Trophoblast cell (in vitro differentiated cells and primary cell): ENCODE results near the gene COX7A2L.

Experiments
- DNase-seq, 2 donors: peaks; one replicate each; pipeline ENCODE4 v3.0.0-alpha.2; 2016
- H2AFZ ChIP-seq: 2 replicates; pipeline ENCODE4 v1.6.1; 2013; ENCODE audit warnings: low read length, moderate library complexity, mild to moderate bottlenecking; ENCODE audit not compliant: insufficient read depth, poor library complexity
- H2AK5ac ChIP-seq: 2 replicates; pipeline ENCODE4 v1.6.1; 2013; ENCODE audit warnings: mild to moderate bottlenecking, low read length
- H2BK120ac ChIP-seq: 2 replicates; pipeline ENCODE4 v1.6.1; 2013; ENCODE audit warnings: low read length, mild to moderate bottlenecking, moderate library complexity; ENCODE audit not compliant: insufficient read depth, poor library complexity
- H2BK12ac ChIP-seq: 2 replicates; pipeline ENCODE4 v1.6.1; 2013; ENCODE audit warnings: mild to moderate bottlenecking, low read length, moderate library complexity
- H2BK5ac ChIP-seq: 2 replicates; pipeline ENCODE4 v1.6.1; 2013; ENCODE audit warnings: low read length, low read depth, moderate library complexity, mild to moderate bottlenecking; ENCODE audit not compliant: poor library complexity
- H3K14ac ChIP-seq: 2 replicates; pipeline ENCODE4 v1.6.1; 2013; ENCODE audit warnings: mild to moderate bottlenecking, low read length
- H3K18ac ChIP-seq: 2 replicates; pipeline ENCODE4 v1.6.1; 2013; ENCODE audit warnings: mild to moderate bottlenecking, low read length
- H3K23ac ChIP-seq: 2 replicates; pipeline ENCODE4 v1.6.1; 2013; ENCODE audit warnings: low read length
- H3K27ac ChIP-seq: 2 replicates; pipeline ENCODE4 v1.5.1; 2013; ENCODE audit warnings: low read depth, mild to moderate bottlenecking, inconsistent platforms, low read length, moderate library complexity
- H3K27me3 ChIP-seq: 2 replicates; pipeline ENCODE4 v1.6.1; 2013; ENCODE audit warnings: inconsistent platforms, mild to moderate bottlenecking, low read length, moderate library complexity; ENCODE audit not compliant: insufficient read depth
- H3K36me3 ChIP-seq, 2 experiments: 1 replicate in 1 of 2; 2 replicates in 1 of 2; pipeline ENCODE4 v1.6.1; 2013; ENCODE audit warnings: low read length in 2 of 2, mild to moderate bottlenecking in 2 of 2, moderate library complexity in 1 of 2; ENCODE audit not compliant: insufficient read depth in 2 of 2, control insufficient read depth in 1 of 2
- H3K4ac ChIP-seq: 2 replicates; pipeline ENCODE4 v1.6.1; 2013; ENCODE audit warnings: low read depth, mild to moderate bottlenecking, low read length, moderate library complexity
- H3K4me1 ChIP-seq, 2 experiments: 1 replicate in 1 of 2; 2 replicates in 1 of 2; pipeline ENCODE4 v1.6.1; 2013; ENCODE audit warnings: low read length in 2 of 2, mild to moderate bottlenecking in 2 of 2, moderate library complexity in 1 of 2; ENCODE audit not compliant: insufficient read depth in 2 of 2, control insufficient read depth in 1 of 2
- H3K4me2 ChIP-seq: 2 replicates; pipeline ENCODE4 v1.6.1; 2013; ENCODE audit warnings: inconsistent platforms, mild to moderate bottlenecking, low read length, moderate library complexity
- H3K4me3 ChIP-seq: 2 replicates; pipeline ENCODE4 v1.5.1; 2013; ENCODE audit warnings: mild to moderate bottlenecking, low read depth, low read length, inconsistent platforms
- H3K79me1 ChIP-seq: one replicate; pipeline ENCODE4 v1.6.1; 2013; ENCODE audit warnings: low read length
- H3K79me2 ChIP-seq: 2 replicates; pipeline ENCODE4 v1.6.1; 2013; ENCODE audit warnings: low read length, mild to moderate bottlenecking; ENCODE audit not compliant: control insufficient read depth, insufficient read depth, poor library complexity
- H3K9ac ChIP-seq: 2 replicates; pipeline ENCODE4 v1.6.1; 2013; ENCODE audit warnings: mild to moderate bottlenecking, low read length
- H3K9me3 ChIP-seq: 2 replicates; pipeline ENCODE4 v1.6.1; 2013; ENCODE audit warnings: low read depth, mild to moderate bottlenecking, control low read depth, inconsistent platforms, low read length; ENCODE audit not compliant: insufficient read depth
- H4K12ac ChIP-seq: 2 replicates; pipeline ENCODE4 v1.6.1; 2013; ENCODE audit warnings: low read depth, mild to moderate bottlenecking, low read length, moderate library complexity
- H4K8ac ChIP-seq: 2 replicates; pipeline ENCODE4 v1.6.1; 2013; ENCODE audit warnings: low read depth, mild to moderate bottlenecking, low read length, moderate library complexity
- H4K91ac ChIP-seq: one replicate; pipeline ENCODE4 v1.6.1; 2013; ENCODE audit warnings: low read depth, mild to moderate bottlenecking, low read length, moderate library complexity
- WGBS: extraction: QIAGEN DNeasy Blood & Tissue Kit; methylation state at CpG from one replicate; pipeline ENCODE4 v1.1.7; 2013; ENCODE audit warnings: missing lambda C conversion rate; ENCODE audit not compliant: insufficient read length, insufficient coverage; ENCODE audit errors: extremely low coverage; 5-methylcytosine and 5-hydroxymethylcytosine counted together

COX7A2L gene

DNA sequence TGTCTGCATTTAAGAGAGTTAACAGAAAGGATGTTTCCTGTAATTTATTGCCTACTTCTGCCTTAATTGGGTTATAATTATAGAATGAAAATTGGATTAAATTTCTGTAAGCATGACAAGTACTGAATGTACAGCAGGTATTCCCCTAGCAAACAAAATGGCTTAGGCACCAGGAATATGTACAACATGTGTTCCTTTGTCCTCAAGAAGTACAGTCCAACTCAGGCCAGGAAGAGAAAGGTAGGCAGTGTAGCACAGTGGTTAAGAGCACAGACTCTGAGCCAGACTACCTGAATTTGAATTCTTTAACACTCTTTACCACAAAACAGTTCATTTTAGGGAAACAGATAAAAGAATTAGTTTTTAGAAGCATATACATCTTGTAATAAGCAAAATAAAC, 43.1 kb downstream of the COX7A2L start:
- no peak overlapping the region for H4K8ac ChIP-seq
- H3K4me3 ChIP-seq, result no peak overlapping the region
- H3K9ac ChIP-seq, result no peak overlapping the region
- no peak overlapping the region for H2BK5ac ChIP-seq
- no peak overlapping the region for H3K23ac ChIP-seq
- H2AFZ ChIP-seq, result no peak overlapping the region
- H2AK5ac ChIP-seq, result no peak overlapping the region
- no peaks in the 10 kb centered on the region for H3K79me2 ChIP-seq
- H3K14ac ChIP-seq, result no peak overlapping the region
- H3K36me3 ChIP-seq, result peaks cover 4 to 5% of the 10 kb centered on the region in 2 experiments
- H3K4me2 ChIP-seq, result no peak overlapping the region
- DNase-seq, result no peak
- H3K27me3 ChIP-seq, result no peaks in the 10 kb centered on the region
- no peak overlapping the region for H2BK12ac ChIP-seq
- H2BK120ac ChIP-seq, result no peak overlapping the region
- no peaks in the 10 kb centered on the region for H3K9me3 ChIP-seq
- H4K12ac ChIP-seq, result no peak overlapping the region
- no peaks in the 10 kb centered on the region for H3K4me1 ChIP-seq
- no peak overlapping the region for H3K27ac ChIP-seq
- H3K18ac ChIP-seq, result no peak overlapping the region
- H3K4ac ChIP-seq, result no peak overlapping the region
- H4K91ac ChIP-seq, result no peak overlapping the region
- no peaks in the 10 kb centered on the region for H3K79me1 ChIP-seq

DNA sequence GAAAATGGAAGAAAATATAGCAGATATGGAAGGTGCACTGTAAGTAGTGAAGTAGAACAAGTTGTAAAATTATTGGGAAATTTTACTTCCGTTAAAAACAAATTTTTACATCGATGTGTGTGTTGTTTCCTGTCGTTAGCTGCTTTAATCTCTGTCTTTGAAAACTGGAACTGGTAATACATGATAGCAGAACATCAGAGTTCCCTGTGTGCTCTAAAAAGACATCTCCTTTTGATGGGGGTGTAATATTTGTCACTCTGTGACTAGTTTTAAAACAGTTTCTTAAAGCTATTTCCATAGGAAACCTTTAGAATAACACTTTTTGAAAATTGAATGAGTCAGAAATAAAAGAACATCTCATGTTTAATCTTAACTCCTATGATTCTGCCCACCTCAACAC, 43.5 kb downstream of the COX7A2L start:
- Histone ChIP-seq H3K27ac (no peak overlapping the region), H3K79me1 (no peaks in the 10 kb centered on the region), H2BK120ac (no peak overlapping the region), H3K79me2 (no peaks in the 10 kb centered on the region), H3K4me1 (no peaks in the 10 kb centered on the region), H4K12ac (no peak overlapping the region), H3K14ac (no peak overlapping the region), H3K36me3 (peaks cover 4 to 5% of the 10 kb centered on the region in 2 experiments), H3K9ac (no peak overlapping the region), H3K18ac (no peak overlapping the region), H3K4me2 (no peak overlapping the region), H2AFZ (no peak overlapping the region), H3K4me3 (no peak overlapping the region), H3K27me3 (no peaks in the 10 kb centered on the region), H4K8ac (no peak overlapping the region), H3K9me3 (no peaks in the 10 kb centered on the region), H2BK12ac (no peak overlapping the region), H2BK5ac (no peak overlapping the region), H2AK5ac (no peak overlapping the region), H3K23ac (no peak overlapping the region), H3K4ac (no peak overlapping the region), H4K91ac (no peak overlapping the region)
- WGBS, result no CpG with 5 or more reads among the region's 3 CpGs
- DNase-seq, result no peak

DNA sequence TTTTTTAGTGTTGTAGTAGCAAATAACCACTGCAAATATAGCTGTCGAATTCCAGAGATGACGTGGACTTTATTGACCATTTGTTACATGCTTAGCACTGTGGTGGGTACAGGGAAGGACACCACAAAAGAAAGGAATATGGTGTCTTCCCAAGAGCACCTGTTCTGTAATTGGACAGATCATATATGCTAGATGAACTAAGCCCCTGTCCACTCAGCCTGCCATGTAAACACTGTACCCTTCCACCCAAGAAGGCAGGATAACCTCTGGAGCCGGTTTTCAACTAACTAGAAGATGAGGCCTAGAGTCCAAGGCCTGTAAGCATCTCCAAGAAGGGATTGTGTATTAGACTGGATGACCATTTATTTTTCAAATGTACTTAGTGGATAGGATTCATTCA, 44.1 kb downstream of the COX7A2L start:
- Histone ChIP-seq H2AK5ac (no peak overlapping the region), H3K79me1 (no peaks in the 10 kb centered on the region), H3K79me2 (no peaks in the 10 kb centered on the region), H3K4ac (no peak overlapping the region), H3K4me1 (no peaks in the 10 kb centered on the region), H3K27ac (no peak overlapping the region), H2AFZ (no peak overlapping the region), H3K14ac (no peak overlapping the region), H3K27me3 (no peaks in the 10 kb centered on the region), H2BK12ac (no peak overlapping the region), H2BK5ac (no peak overlapping the region), H3K4me3 (no peak overlapping the region), H4K91ac (no peak overlapping the region), H3K23ac (no peak overlapping the region), H4K8ac (no peak overlapping the region), H3K18ac (no peak overlapping the region), H4K12ac (no peak overlapping the region), H3K9ac (no peak overlapping the region), H3K9me3 (no peaks in the 10 kb centered on the region), H3K36me3 (peaks cover 4 to 5% of the 10 kb centered on the region in 2 experiments), H2BK120ac (no peak overlapping the region), H3K4me2 (no peak overlapping the region)
- no peak for DNase-seq
- WGBS, result no CpG with 5 or more reads among the region's 3 CpGs

DNA sequence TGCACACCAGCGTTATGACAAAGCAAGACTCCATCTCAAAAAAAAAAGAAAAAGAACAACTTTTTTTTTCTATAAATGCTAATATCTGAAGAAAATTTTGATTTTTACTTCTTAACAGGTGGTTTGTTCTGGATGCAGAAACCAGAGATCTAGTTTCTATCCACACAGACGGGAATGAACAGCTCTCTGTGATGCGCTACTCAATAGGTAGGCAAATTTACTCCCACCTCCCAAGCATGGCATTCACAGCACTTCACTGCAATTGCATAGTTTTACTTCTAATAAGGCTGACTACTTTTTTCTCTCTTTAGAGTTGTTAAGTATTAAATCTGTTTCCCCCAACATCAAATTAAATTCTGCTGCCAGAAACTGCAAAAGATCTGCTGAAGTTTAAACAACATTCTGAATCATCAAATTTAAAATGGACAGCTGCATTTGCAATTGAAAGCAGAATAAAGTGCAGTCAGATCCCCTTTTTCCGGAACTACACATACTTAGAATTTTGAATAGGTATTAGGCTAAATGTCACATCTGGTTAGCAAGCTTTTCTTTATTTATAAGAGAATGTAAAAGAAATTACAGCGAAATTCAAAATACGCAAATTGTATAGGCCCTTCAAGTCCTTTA, 45.1 kb downstream of the COX7A2L start:
- no peaks in the 10 kb centered on the region for H3K79me2 ChIP-seq
- H3K27me3 ChIP-seq, result no peaks in the 10 kb centered on the region
- H3K23ac ChIP-seq, result no peak overlapping the region
- H2BK120ac ChIP-seq, result no peak overlapping the region
- H2AFZ ChIP-seq, result no peak overlapping the region
- H3K9ac ChIP-seq, result no peak overlapping the region
- H2BK5ac ChIP-seq, result no peak overlapping the region
- no peak overlapping the region for H3K4me3 ChIP-seq
- no peak overlapping the region for H3K4me2 ChIP-seq
- H4K8ac ChIP-seq, result no peak overlapping the region
- H3K4me1 ChIP-seq, result peaks cover 0 to 1% of the 10 kb centered on the region in 2 experiments
- no peaks in the 10 kb centered on the region for H3K79me1 ChIP-seq
- no peak overlapping the region for H2AK5ac ChIP-seq
- no peak overlapping the region for H3K4ac ChIP-seq
- no peak for DNase-seq
- no peak overlapping the region for H4K12ac ChIP-seq
- no peak overlapping the region for H3K18ac ChIP-seq
- no peak overlapping the region for H3K27ac ChIP-seq
- no peaks in the 10 kb centered on the region for H3K9me3 ChIP-seq
- H2BK12ac ChIP-seq, result no peak overlapping the region
- no peak overlapping the region for H4K91ac ChIP-seq
- H3K14ac ChIP-seq, result no peak overlapping the region
- peaks cover 4 to 8% of the 10 kb centered on the region in 2 experiments for H3K36me3 ChIP-seq
- no CpG with 5 or more reads among the region's 6 CpGs for WGBS
